AG20443 (cell line): ENCODE results near the gene FBXL14.
"Not testable (repeated sequence)": the region's sequence is repeated elsewhere in the genome, so short reads cannot be mapped to it uniquely, and the experiment has no call there.

Experiments
- DNase-seq: peaks from one replicate; pipeline ENCODE4 v3.0.0; 2012; ENCODE audit warnings: low spot score, mixed read lengths

FBXL14 gene

DNA sequence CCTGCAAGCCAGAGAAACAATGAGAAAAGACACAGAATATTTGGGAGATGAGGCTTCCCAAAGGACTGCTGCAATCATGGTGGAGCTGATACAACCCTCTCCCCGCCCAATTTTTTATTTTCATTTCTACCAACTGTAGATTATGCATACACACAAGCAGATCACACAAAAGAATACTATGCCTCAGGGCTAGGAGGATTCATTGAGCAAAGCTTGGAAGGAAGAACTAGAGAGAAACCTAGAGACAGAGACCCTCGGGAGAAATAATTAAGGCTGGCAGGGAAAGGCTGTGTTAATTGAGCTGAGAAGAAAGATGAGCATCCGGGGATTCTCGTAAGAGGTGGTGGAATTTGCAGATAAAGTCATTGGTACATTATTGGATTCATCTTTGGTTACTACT, 24.8 kb upstream of the FBXL14 start:
- DNase-seq, result no peak

DNA sequence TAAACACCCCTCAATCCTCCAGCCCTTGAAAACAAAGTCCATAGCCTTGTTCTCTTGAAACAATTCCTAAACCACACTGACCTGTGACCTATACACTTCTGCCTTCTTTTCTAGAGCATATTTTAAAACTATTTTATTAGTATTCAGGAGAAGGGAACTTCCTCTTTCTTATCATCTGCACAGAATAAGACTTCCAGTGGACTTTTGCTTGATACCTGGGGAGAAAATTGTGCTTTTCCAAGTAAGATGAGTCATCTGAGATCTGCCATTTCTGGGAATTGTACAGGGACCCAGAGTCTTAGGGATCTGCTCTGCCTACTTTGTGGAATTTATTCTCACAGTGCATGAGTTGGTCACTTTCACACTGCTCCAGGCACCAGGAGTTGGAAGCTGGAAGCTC, 24.1 kb upstream of the FBXL14 start:
- no peak for DNase-seq

DNA sequence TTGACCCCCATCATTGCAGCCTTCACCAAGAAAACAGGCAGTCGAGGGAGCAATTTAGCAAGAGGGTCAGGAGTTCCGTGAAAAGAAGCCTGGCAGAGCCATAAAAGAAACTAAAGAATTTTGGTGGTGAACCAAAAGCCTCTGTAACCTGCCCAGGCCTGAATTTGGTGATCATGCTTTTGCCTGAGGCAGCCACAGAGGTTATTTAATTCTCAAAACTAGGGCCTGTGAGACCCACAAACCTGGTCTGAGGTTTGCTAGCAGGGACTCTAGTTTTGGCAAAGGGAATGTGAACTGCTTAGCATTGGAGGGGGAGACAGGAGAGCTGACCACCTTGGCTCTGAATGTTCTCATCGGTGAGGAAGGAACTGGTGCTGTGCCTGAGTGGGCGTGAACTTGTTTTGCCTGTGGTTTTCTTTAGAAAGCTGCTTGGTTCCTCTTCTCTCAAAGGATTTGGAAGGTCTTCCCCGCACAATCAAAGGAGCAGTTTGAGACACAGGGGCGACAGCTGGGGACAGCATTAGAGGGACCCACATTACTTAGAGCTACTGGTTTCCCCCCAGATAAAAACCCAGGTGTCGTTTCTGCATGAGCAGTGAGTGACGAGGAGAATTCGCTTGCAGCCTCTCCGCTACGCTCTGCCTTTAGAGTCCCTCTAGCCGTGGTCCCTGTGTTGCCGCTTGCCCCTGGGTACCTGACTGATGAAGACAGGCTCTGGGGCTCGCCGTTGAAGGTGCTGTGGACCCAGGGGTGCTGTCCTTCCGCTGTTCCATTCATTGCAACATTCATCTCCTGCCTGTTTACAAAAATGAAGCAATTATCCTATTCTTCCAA, 22.1 kb upstream of the FBXL14 start:
- DNase-seq, result no peak

DNA sequence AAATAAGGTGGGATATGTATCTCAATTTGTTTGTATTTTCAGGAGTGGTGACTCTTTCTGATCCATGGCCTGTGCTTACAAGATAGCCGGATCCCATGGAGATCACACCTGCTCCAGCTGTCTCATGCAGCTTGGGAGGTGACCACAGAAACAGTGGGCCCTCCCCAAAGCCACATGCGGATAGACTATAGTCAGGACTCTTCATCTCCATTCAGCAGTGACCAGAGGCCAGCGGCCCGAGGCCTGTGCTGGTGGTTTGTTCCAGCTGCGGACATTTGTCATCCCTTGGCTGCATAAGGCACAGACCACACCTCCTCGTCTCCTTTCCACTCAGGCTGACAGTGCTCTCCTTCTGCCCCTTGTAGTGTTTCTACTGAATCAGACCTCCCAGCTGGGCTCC, 20.0 kb upstream of the FBXL14 start:
- no peak for DNase-seq

DNA sequence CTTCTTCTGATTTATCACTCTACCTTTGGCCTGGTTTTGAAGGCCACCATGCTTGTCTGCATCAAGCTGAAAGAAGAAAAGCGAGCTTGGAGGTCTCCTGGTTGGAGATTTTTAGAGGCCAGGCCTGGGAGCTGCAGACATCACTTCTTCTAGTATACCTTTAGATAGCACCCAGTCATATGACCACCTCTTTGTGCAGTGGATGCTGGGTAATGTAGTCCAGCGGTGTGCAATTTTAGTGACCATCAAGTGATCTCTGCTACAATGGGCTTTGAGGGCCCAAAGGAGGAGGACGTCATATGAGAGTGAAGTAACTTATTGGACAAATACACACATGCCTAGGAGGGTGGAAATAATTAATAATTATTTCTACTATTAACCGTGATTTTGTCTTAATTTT, 19.5 kb upstream of the FBXL14 start:
- DNase-seq, result no peak

DNA sequence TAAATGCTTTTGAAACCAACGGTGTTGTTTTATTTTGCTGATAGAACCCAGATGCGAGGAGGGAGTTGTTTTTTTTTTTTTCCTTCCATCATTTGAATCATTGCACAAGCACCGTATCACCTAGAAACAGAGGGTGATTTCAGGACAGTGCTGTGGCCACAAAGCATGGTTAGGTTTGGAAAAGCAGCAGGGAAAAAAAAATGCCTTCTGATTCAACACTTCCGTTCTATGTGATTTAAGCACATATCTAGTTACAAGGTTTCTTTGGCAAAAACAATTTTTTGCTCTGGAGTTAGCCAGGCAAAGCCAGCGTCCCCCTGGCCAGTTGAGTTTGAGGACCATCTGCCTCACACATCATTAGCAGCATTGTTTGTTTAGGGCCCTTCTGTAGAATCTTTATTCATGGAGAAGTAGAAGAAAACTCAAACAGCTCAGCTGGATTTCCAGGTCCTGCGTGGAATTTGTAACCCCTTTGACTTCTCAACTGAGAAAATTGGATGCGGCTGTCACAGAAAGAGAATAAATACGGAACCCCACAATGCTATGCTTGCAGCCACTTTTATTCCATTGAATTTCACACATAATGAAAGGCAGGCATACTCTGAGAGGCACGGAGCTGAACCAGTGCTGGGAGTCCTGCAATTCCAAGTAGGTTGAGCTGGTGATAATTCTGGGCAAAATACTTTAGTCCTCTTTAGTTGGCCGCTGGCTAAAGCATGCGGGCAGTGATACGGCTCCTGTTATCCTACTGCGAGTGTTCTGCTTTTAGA, 17.6 kb upstream of the FBXL14 start:
- DNase-seq, result peak; percentile 86

DNA sequence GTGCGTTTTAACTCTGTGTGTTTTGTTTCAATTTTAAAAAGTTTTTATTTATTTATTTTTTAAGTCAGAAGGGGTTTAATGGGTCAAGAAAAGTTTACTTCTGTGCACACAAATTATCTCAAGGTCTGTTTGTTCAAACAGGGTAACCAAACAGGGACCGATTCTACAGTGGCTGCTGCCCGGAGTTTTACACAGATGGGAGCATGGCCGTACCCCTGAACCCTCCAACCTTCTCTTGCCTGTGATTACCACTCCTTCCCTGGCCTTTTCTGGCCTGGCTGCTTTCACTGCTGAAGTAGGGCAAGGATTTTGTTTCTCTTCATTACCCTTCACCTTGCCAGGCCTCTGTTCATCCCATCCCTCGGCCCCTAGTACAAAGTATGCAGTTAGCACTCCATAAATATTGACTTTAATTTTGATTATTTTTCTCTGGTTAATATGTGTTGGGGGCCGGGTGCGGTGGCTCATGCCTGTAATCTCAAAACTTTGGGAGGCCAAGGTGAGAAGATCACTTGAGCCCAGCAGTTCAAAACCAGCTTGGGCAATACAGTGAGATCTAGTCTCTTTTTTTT, 15.8 kb upstream of the FBXL14 start:
- DNase-seq, result no peak

DNA sequence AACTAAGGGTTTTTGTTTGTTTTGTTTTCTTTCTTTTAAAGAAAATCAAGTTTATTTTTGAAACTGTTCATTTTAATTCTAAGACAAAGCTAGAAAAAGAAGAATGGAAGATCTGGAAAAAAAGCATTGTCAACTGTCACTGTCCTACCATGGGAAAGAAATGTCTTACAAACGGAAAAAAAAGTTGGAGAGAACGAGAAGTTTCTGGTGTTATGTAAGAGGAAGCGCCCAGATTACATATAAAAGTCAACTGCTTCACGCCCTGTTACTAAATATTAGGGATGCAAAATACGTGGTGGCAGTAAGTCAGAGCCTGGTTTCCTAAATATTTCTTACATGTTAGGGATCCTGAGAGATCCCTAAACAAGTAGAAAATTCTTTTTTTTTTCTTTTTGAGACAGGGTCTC, 14.3 kb upstream of the FBXL14 start:
- DNase-seq, result no peak

DNA sequence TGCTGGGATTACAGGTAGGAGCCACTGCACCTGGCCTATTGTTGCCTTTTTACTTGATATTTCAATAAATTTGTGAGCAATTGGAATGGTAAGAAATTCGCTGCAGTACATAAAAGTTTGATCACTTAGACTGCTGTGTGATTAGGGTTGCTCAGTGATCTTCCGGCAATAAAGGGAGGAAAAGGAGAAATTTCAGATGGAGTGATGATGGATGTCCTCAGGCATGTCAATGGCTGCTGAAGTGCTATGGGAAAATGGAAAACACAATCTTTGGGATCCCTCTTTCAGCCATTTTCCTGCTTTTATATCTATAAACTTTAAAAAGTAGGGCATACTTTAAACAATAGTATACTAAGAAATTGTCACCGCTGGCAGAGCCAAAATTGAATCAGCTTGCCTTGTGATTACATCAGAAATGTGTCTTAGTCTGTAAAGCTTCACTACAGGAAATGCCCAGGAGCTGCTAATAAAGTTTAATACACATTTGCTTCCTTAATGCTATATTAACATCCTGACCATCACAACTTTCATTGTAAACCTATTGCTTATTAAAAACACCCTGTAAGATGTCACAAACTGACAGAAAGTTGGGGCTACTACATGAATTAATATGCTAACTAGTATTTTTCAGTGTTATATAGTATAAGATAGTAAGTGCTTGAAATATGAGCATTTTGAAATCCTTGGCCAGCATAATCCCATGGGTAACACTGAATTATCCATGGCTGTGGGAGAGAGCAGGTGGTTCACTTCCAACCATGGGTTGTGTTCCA, 13.7 kb upstream of the FBXL14 start:
- no peak for DNase-seq

DNA sequence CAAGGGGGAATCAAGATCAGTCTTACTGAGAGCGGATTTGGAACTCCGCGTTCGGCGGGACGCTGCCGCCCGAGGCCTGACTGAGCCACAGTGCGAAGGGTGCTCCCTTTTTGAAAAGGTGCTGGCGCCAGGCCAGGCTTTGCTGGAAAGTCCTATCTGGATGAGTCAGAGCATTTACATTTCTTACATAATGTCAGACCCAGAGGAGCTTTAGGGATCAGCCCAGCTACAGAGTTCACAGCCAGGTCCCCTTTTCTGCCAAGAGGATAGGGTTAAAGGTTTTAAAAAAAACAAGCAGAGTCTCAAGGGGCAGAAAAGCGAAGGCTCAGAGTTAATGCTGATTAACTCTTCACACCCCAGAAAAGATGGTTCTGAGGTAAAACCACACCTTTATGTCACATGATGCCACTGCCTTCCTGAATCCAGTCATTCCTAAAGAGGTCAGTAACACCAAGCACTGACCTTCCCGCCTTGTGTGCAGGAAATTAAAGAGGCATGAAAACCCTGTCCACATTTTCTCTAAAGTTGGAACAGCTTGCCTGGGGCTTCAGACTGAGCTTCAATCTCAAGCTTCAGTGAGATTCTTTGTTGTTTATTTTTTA, 11.7 kb upstream of the FBXL14 start:
- DNase-seq, result peak; percentile 49

DNA sequence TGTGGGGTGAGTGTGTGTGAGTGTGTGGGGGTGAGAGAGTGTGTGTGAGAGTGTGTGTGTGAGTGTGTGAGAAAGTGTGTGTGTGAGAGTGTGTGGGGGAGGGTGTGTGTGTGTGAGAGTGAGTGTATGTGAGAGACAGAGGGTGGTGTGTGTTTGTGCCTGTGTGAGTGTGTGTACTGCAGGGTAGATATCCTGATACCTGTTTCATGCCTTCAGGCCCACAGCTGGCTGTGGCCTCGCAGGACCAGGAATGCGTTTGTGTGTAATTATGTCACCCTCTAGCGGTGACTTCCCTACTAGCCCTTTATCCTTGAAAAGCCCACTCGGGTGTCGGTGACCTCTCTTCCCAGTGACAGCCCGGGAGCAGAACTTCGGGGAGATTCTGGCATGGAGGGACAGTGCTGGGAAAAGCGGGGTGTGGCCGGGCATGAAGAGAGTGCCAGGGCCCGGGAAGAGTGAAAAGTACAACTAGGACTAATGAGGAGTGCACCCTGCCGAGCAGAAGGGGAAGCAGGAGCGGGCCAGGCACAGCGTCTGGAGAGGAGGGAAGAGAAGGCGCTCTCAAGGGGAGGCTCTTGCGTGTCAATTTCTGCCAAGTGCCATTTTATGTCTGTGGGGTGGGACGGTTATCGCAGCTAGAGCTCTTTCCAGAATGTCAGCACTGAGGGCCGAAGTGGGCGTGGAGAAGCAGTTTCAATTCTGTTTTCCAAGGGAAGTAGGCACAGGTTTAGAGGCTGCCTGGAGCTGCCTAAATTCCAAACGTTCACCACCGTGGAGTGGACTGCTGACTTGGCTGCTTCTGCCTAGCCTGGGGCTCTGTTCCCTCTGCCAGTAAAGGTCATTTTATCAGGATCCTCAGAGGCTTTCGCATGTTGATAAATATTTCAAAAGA, 11.0 kb upstream of the FBXL14 start:
- peak; percentile 75 for DNase-seq

DNA sequence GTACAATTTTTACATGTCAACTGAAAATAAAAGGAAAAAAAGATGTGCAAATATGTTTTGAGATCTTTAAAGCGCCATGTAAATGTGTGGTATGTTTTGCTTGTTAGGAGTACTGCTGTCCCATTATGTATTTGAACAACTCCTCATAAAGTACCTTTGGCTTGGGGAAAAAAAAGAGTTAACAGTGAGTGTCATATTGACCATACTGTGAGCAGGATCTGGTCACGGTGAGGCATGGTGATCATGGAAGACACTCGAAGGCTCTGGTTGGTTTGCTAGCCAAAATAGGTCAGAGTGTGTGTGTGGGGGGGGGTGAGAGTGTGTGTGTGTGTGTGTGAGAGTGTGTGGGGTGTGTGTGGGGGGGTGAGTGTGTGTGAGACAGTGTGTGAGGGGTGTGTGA, 10.1 kb upstream of the FBXL14 start:
- no peak for DNase-seq

DNA sequence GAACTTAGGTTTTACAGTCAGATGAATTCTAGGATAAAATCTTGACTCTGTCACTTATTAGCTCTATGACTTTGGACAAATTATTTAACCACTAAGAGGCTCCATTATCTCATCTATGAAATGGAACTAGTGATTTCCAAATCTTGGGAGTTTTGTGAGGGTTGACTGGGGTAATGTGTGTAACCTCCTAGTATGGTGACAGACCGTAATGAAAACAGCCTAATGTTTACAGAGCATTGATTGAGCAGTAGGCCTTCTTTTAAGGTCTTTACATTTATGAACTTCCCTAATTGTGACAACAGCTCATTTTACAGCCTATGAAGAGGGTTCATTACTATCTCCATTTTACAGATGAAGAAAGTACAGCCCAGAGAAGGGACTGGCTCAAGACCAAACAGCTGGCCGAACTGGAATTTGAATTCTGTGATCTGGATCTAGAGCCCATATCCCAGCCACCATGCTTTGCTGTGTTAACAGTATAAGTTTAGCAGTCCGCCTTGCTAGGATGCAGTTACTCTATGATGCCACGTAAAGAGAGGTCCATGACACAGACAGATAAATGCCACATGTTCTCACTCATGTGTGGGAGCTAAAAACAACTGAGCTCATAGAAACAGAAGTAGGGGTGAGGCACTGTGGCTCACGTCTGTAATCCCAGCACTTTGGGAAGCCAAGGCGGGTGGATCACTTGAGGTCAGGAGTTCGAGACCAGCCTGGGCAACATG, 9.1 kb upstream of the FBXL14 start:
- no peak for DNase-seq

DNA sequence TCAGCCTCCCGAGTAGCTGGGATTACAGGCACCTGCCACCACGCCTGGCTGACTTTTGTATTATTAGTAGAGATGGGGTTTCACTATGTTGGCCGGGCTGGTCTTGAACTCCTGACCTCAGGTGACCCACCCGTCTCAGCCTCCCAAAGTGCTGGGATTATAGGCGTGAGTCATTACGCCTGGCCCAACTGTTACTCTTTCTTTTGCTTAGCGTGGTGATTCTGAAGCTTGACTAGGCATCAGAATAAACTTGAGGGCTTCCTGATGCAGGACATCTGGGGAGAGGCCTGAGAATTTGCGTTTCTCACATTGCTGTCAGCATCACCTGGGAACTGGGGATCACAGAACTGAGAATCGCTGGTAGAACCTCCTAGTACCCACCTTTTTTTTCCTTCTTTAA, 8.3 kb upstream of the FBXL14 start:
- DNase-seq, result not testable (repeated sequence)

DNA sequence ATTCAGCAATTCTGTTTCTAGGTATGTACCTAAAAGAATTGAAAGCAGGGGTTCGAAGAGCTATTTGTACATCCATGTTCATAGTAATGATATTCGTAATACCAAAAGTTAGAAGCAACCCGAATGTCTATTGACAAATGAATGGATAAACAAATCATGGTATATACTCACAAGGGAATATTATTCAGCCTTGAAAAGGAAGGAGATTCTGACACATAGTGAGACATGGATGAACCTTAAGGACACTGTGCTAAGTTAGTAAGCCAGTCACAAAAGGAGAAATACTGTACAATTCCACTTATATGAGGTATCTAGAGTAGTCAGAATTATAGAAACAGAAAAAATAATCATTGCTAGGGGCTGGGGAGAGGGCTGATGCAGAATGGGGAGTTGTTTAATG, 4.4 kb upstream of the FBXL14 start:
- no peak for DNase-seq

DNA sequence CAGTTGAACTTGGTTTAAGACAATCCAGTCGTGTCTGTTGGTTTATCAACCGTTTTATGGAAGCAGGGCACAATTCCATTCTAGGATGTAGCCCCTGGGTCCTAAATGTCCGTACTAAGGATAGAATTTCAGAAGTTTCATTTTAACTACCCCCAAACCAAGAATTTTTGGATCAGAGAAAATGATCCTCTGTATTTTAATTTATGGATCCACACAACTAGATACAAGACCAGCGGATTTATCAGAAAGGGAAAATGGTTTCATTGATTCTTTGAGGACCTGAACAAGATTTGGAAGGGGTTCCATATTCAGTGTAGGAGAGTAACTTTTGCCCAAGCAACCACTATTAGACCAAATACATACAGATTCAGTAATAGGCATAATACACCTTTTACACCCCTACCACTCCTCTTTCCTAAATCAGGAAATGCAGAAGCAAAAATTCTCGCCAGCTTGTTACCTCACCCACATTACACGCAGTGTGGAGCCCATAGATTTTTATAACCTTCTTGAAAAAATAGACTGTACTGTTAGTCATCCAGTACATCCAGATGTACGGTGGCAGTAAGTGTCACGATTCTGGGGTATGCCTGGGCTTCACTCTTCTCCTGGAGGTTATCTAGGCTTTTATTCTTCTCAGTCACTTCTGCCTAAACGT, 1.4 kb upstream of the FBXL14 start:
- DNase-seq, result no peak

DNA sequence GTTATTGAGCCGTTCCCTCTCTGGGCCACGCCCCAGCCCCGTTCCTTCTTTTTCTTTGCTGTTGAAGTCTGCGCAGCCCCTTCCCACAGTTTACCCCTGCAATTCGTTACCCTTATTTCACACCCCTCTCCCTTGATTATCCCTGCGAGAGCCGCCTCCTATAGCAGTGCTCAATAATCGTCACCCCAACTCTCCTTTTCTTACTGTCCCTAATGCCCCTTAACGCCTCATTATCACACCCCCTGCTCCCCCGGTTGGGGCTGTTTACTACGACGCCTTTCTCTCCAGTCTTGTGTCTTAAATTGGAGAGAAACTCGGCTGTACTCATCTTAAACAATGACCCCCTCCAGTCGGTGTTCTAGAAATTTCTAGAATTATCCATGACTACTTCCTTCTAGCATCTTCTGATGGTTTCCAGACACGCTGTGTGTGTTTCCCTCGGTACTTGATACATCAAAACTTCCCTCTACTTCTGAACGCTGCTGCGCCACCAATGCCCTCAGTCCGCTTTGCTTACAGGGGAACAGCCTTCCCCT, 713 bp upstream of the FBXL14 start:
- no peak for DNase-seq

DNA sequence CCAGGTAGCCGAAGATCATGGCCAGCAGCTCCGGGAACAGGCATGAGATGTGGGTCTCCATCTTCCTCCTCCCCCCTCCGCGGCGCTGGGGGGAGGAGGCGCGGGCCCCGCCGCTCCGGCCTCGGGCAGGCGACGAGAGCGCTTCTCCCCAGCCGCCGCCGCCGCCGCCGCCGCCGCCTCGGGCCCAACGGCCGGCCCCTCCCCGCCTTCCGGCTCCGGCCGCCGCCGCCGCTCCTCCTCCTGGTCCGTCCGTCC, 448 bp downstream of the FBXL14 start:
- no peak for DNase-seq

DNA sequence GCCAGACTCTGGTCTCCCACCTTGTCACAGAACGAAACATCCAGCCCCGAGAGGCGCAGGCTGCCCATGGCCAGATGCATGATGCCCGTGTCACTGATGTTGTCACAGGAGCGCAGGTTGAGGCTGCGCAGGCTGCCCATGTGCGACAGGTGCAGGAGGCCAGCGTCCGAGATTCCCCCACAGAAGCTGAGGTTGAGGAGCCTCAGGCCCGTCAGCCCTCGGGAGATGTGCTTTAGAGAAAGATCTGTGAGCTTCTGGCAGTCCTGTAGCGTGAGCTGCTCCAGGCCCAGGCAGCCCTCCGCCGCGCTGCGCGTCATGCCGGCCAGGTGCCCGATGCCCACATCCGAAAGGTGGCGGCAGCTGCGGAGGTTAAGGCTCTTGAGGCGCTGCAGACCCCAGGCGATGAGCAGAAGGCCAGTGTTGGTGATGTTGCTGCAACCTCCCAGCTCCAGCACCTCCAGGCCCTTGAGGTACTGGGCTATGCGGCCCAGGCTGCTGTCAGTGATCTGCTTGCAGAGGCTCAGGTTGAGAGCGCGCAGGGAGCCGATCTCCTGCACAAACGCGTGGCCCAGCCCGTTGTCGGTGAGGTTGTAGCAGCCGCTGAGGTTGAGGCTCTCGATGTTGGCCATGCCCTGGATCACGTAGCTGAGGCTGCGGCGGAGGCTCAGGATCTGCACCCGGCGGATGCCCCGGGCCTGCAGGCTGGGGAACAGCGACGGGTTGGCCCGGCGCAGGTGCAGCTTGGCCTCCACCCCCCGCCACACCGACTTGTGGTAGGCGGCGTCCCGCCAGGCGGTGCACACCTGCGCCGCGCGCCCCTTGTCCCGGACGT, 991 bp downstream of the FBXL14 start:
- DNase-seq, result no peak
